GM19023 (cell line): Measurements from ENCODE around the gene C22orf31.

Experiments
- ATAC-seq: cut with Tn5 transposase; IDR thresholded peaks from one replicate; pipeline ENCODE4 v1.9.1; 2021; ENCODE audit warnings: mild to moderate bottlenecking, moderate library complexity; ENCODE audit not compliant: unreplicated experiment

The C22orf31 gene

GRCh38 chr22:29081517-29082236 is 20.0 kb upstream of the C22orf31 start:
- ATAC-seq = no peak

GRCh38 chr22:29080106-29080975 is 18.7 kb upstream of the C22orf31 start:
- ATAC-seq = no peak

- no peak for ATAC-seq
These were observed 17.7 kb upstream of the C22orf31 start for GRCh38 chr22:29079218-29079901.

- ATAC-seq = no peak
These were observed 17.2 kb upstream of the C22orf31 start for GRCh38 chr22:29078869-29079207.

GRCh38 chr22:29078036-29078868 is 16.6 kb upstream of the C22orf31 start:
- ATAC-seq = no peak

GRCh38 chr22:29074276-29074772 is 12.7 kb upstream of the C22orf31 start:
- ATAC-seq = no peak

- no peak for ATAC-seq
These were observed 12.1 kb upstream of the C22orf31 start for GRCh38 chr22:29073618-29074275.

GRCh38 chr22:29072979-29073617 is 11.5 kb upstream of the C22orf31 start, which contains the start of gene KREMEN1:
KREMEN1 (plus strand) TSS chr22:29073035; CDS start chr22:29073131, 96 bp downstream.
- peak; percentile 14 for ATAC-seq

GRCh38 chr22:29072193-29072978 is 10.8 kb upstream of the C22orf31 start:
- ATAC-seq = peak; percentile 84

- ATAC-seq = no peak
These were observed 9.8 kb upstream of the C22orf31 start for GRCh38 chr22:29071261-29072045.

GRCh38 chr22:29070490-29070889 is 8.9 kb upstream of the C22orf31 start:
- no peak for ATAC-seq

- ATAC-seq = no peak
These were observed 7.8 kb upstream of the C22orf31 start for GRCh38 chr22:29069463-29069862.

- no peak for ATAC-seq
These were observed 4.0 kb upstream of the C22orf31 start for GRCh38 chr22:29065468-29066190.

GRCh38 chr22:29062286-29062821 is 723 bp upstream of the C22orf31 start:
- ATAC-seq = no peak

- no peak for ATAC-seq
These were observed 700 bp downstream of the C22orf31 start for GRCh38 chr22:29060931-29061330.

- ATAC-seq = no peak
These were observed 1.3 kb downstream of the C22orf31 start for GRCh38 chr22:29060251-29060869.
